Measurements from ENCODE around the gene RIMKLB. TPM values are rescaled to one million over a fixed set of nuclear protein-coding genes. Genes with fewer than 3 reads are reported as not detected.
A peak's percentile ranks its signal among the peaks of the same experiment; 100 is the strongest.

RIMKLB gene
- total RNA-seq, 1 donor = 23.2 TPM

GRCh38 chr12:8662593-8662992 lies 35.2 kb upstream of the RIMKLB start, which contains the start of gene MFAP5:
TSS of gene MFAP5 (minus strand) at chr12:8662826. CDS start at chr12:8662104, 722 bp downstream.
- TF ChIP-seq CTCF (IDR thresholded peaks at IDR 0.05; ENCODE audit: insufficient read depth, low read length) = no peak
- peak within 1 kb of the TSS; percentile 82 for H3K4me3 ChIP-seq (ENCODE audit: low read depth, low read length)
- DNase-seq (ENCODE audit: low read depth) = peak; percentile 98

- TF ChIP-seq CTCF (IDR thresholded peaks at IDR 0.05; ENCODE audit: insufficient read depth, low read length) = no peak
- peak; percentile 75 for DNase-seq (ENCODE audit: low read depth)
- H3K4me3 ChIP-seq (ENCODE audit: low read depth, low read length) = no peak overlapping the region
Measured at GRCh38 chr12:8664228-8664913, 33.4 kb upstream of the RIMKLB start.

- no peak for TF ChIP-seq CTCF (IDR thresholded peaks at IDR 0.05; ENCODE audit: insufficient read depth, low read length)
- H3K4me3 ChIP-seq (ENCODE audit: low read depth, low read length) = no peak overlapping the region
- peak; percentile 73 for DNase-seq (ENCODE audit: low read depth)
Measured at GRCh38 chr12:8665759-8666158, 32.0 kb upstream of the RIMKLB start.

- no peak for DNase-seq (ENCODE audit: low read depth)
- no peak for TF ChIP-seq CTCF (IDR thresholded peaks at IDR 0.05; ENCODE audit: insufficient read depth, low read length)
- H3K4me3 ChIP-seq (ENCODE audit: low read depth, low read length) = no peak overlapping the region
Measured at GRCh38 chr12:8667270-8667669, 30.5 kb upstream of the RIMKLB start.

GRCh38 chr12:8668441-8668840 lies 29.4 kb upstream of the RIMKLB start:
- TF ChIP-seq CTCF (IDR thresholded peaks at IDR 0.05; ENCODE audit: insufficient read depth, low read length) = no peak
- no peak overlapping the region for H3K4me3 ChIP-seq (ENCODE audit: low read depth, low read length)
- DNase-seq (ENCODE audit: low read depth) = no peak

- no peak for TF ChIP-seq CTCF (IDR thresholded peaks at IDR 0.05; ENCODE audit: insufficient read depth, low read length)
- no peak for DNase-seq (ENCODE audit: low read depth)
- H3K4me3 ChIP-seq (ENCODE audit: low read depth, low read length) = no peak overlapping the region
Measured at GRCh38 chr12:8672381-8672780, 25.4 kb upstream of the RIMKLB start.

- no peak for DNase-seq (ENCODE audit: low read depth)
- no peak for TF ChIP-seq CTCF (IDR thresholded peaks at IDR 0.05; ENCODE audit: insufficient read depth, low read length)
- H3K4me3 ChIP-seq (ENCODE audit: low read depth, low read length) = no peak overlapping the region
Measured at GRCh38 chr12:8675591-8676036, 22.2 kb upstream of the RIMKLB start.

Measured in fibroblast of the aortic adventitia (primary cell).